ENCODE results near the gene SLTM. TPM values are rescaled to one million over a fixed set of nuclear protein-coding genes. Genes with fewer than 3 reads are reported as not detected.
"Not testable (repeated sequence)": the region's sequence is repeated elsewhere in the genome, so short reads cannot be mapped to it uniquely, and the experiment has no call there.

Gene SLTM
- total RNA-seq, 1 donor from 2014 or later, result 120 TPM

GRCh38 chr15:58932710-58933280, 684 bp downstream of the SLTM start:
- no peak for DNase-seq (ENCODE audit: low spot score)
- ATAC-seq, result peak; percentile 26
- intact Hi-C loops (cut with DNase I), result no loop called here

GRCh38 chr15:58931987-58932588, 1.4 kb downstream of the SLTM start:
- intact Hi-C loops (cut with DNase I), result no loop called here

GRCh38 chr15:58929891-58930416, 3.5 kb downstream of the SLTM start:
- intact Hi-C loops (cut with DNase I), result no loop called here
- no peak for ATAC-seq

More at GRCh38 chr15:58931987-58932588, 1.4 kb downstream of the SLTM start:
- no peak for DNase-seq (ENCODE audit: low spot score)
- no peak for ATAC-seq

GRCh38 chr15:58926823-58927222, 6.7 kb downstream of the SLTM start:
- no peak for DNase-seq (ENCODE audit: low spot score)
- ATAC-seq, result no peak
- intact Hi-C loops (cut with DNase I), result no loop called here

More at GRCh38 chr15:58929891-58930416, 3.5 kb downstream of the SLTM start:
- no peak for DNase-seq (ENCODE audit: low spot score)

GRCh38 chr15:58924327-58924726, 9.2 kb downstream of the SLTM start:
- DNase-seq (ENCODE audit: low spot score), result no peak
- ATAC-seq, result peak; percentile 85
- intact Hi-C loops (cut with DNase I), result no loop called here

- intact Hi-C loops (cut with DNase I), result no loop called here
- ATAC-seq, result peak; percentile 29
Observed at GRCh38 chr15:58923696-58924300, 9.7 kb downstream of the SLTM start.

GRCh38 chr15:58923284-58923683, 10.2 kb downstream of the SLTM start:
- DNase-seq (ENCODE audit: low spot score) (no peak), ATAC-seq (no peak)
- intact Hi-C loops (cut with DNase I), result no loop called here

More at GRCh38 chr15:58923696-58924300, 9.7 kb downstream of the SLTM start:
- DNase-seq (ENCODE audit: low spot score), result no peak

- DNase-seq (ENCODE audit: low spot score) (no peak), ATAC-seq (no peak)
- intact Hi-C loops (cut with DNase I), result no loop called here
Observed at GRCh38 chr15:58921267-58921790, 12.2 kb downstream of the SLTM start.

- intact Hi-C loops (cut with DNase I); ATAC-seq; DNase-seq (ENCODE audit: low spot score): not testable (repeated sequence)
Observed at GRCh38 chr15:58920447-58920846, 13.0 kb downstream of the SLTM start.

- ATAC-seq (no peak), DNase-seq (ENCODE audit: low spot score) (no peak)
Observed at GRCh38 chr15:58919232-58919631, 14.2 kb downstream of the SLTM start.

GRCh38 chr15:58918239-58918638, 15.2 kb downstream of the SLTM start:
- intact Hi-C loops (cut with DNase I), result no loop called here
- ATAC-seq (no peak), DNase-seq (ENCODE audit: low spot score) (no peak)

More at GRCh38 chr15:58919232-58919631, 14.2 kb downstream of the SLTM start:
- intact Hi-C loops (cut with DNase I), result no loop called here

GRCh38 chr15:58917613-58918129, 15.8 kb downstream of the SLTM start:
- DNase-seq (ENCODE audit: low spot score); ATAC-seq; intact Hi-C loops (cut with DNase I): not testable (repeated sequence)

GRCh38 chr15:58916962-58917361, 16.5 kb downstream of the SLTM start:
- ATAC-seq (no peak), DNase-seq (ENCODE audit: low spot score) (no peak)
- intact Hi-C loops (cut with DNase I), result no loop called here

GRCh38 chr15:58910456-58910855, 23.0 kb downstream of the SLTM start:
- intact Hi-C loops (cut with DNase I), result no loop called here
- DNase-seq (ENCODE audit: low spot score) (no peak), ATAC-seq (no peak)

GRCh38 chr15:58909616-58910015, 23.9 kb downstream of the SLTM start:
- DNase-seq (ENCODE audit: low spot score) (no peak), ATAC-seq (no peak)
- intact Hi-C loops (cut with DNase I), result no loop called here

GRCh38 chr15:58908550-58909309, 24.7 kb downstream of the SLTM start:
- intact Hi-C loops (cut with DNase I), result no loop called here
- DNase-seq (ENCODE audit: low spot score), result no peak

GRCh38 chr15:58900631-58901030, 32.8 kb downstream of the SLTM start:
- ATAC-seq (no peak), DNase-seq (ENCODE audit: low spot score) (no peak)
- intact Hi-C loops (cut with DNase I), result no loop called here

More at GRCh38 chr15:58908550-58909309, 24.7 kb downstream of the SLTM start:
- ATAC-seq, result no peak

GRCh38 chr15:58898150-58898680, 35.3 kb downstream of the SLTM start:
- ATAC-seq (no peak), DNase-seq (ENCODE audit: low spot score) (no peak)
- intact Hi-C loops (cut with DNase I), result no loop called here

GRCh38 chr15:58889363-58889762, 44.1 kb downstream of the SLTM start:
- DNase-seq (ENCODE audit: low spot score) (no peak), ATAC-seq (no peak)
- intact Hi-C loops (cut with DNase I), result no loop called here

All from sciatic nerve (tissue), 2 donors.